Body of pancreas (tissue), 4 donors: Measurements from ENCODE around the gene UBE2B. TPM values are rescaled to one million over a fixed set of nuclear protein-coding genes. Genes with fewer than 3 reads are reported as not detected.
"Not testable (repeated sequence)": the region's sequence is repeated elsewhere in the genome, so short reads cannot be mapped to it uniquely, and the experiment has no call there.

Experiments used
- ATAC-seq: fragments of 150-250 bp; one replicate; pipeline ENCODE4 v1.9.1; 2016
- DNase-seq, 4 donors: peaks; one replicate each; pipeline ENCODE4 v3.0.0-alpha.2; 2019
- H3K27ac ChIP-seq, 4 donors: fragments of 200-600 bp; sonication (generic); 1 replicate in 3 of 4; 2 replicates in 1 of 4; pipeline versions ENCODE4 v1.5.1 to v1.6.1; 2016 to 2019; ENCODE audit warnings: mild to moderate bottlenecking in 1 of 4, mixed read lengths in 1 of 4, moderate library complexity in 1 of 4
- H3K27me3 ChIP-seq, 2 donors: fragments of 200-600 bp; sonication (generic); one replicate each; pipeline ENCODE4 v1.6.0; 2016; ENCODE audit warnings: mild to moderate bottlenecking in 1 of 2
- H3K36me3 ChIP-seq, 2 donors: fragments of 200-600 bp; sonication (generic); replicated peaks in 1 of 2; 2 replicates each; pipeline ENCODE4 v1.5.1; 2016; ENCODE audit warnings: low read depth in 2 of 2; ENCODE audit not compliant: insufficient read depth in 1 of 2
- H3K4me1 ChIP-seq: fragments of 200-600 bp; sonication (generic); one replicate; pipeline ENCODE4 v1.6.0; 2016
- H3K4me3 ChIP-seq, 2 donors: fragments of 200-600 bp; sonication (generic); 1 replicate in 1 of 2; 2 replicates in 1 of 2; pipeline ENCODE4 v1.5.1; 2016 to 2019
- H3K9me3 ChIP-seq, 3 donors: fragments of 200-600 bp; sonication (generic); 1 replicate in 2 of 3; 2 replicates in 1 of 3; pipeline ENCODE4 v1.5.1; 2016
- POLR2A ChIP-seq, 3 donors: fragments of 450-650 bp; IDR thresholded peaks; one replicate each; pipeline ENCODE4 v1.6.1; 2016; ENCODE audit warnings: antibody characterized with exemption in 3 of 3, mild to moderate bottlenecking in 2 of 3
- WGBS, 2 donors: methylation state at CpG; one replicate each; pipeline ENCODE4 v1.1.5; 2017; 5-methylcytosine and 5-hydroxymethylcytosine counted together
- intact Hi-C: fragments of 100-400 bp; cut with DNase I; formaldehyde crosslinking; loops from one replicate; pipeline ENCODE4 v1.15.1; 2023
- total RNA-seq, 2 donors: library from RNA; depleted of rRNA; stranded (reverse); fragments of >200 nt; gene quantifications; one replicate each; pipeline ENCODE4 v1.1.0, GENCODE V29; 2016
- TF ChIP-seq, protein P1 (sequence below), 7 experiments: fragments of 450-650 bp in 4 of 7; fragments of 200-600 bp in 3 of 7; sonication (generic) in 3 of 7; IDR thresholded peaks; one replicate each; pipeline ENCODE4 v1.5.1; 2016 to 2019; ENCODE audit warnings: antibody characterized with exemption in 7 of 7

The UBE2B gene
- total RNA-seq, 2 donors from 2014 or later = 31.6 to 36.1 TPM

GRCh38 chr5:134417707-134418106 lies 46.3 kb downstream of the UBE2B start:
- Histone ChIP-seq H3K27me3 (no peaks in the 10 kb centered on the region), H3K27ac (peak overlapping the region in 2 of 4 donors; percentile 14 to 84), H3K4me3 (no peak overlapping the region), H3K36me3 (no peaks in the 10 kb centered on the region), H3K9me3 (no peaks in the 10 kb centered on the region), H3K4me1 (peaks cover 53% of the 10 kb centered on the region)
- no peak for DNase-seq
- no peak for ATAC-seq
- intact Hi-C loops = loop anchor here (10.0 kb wide), 1 partner anchor 97 kb away; no protein-coding TSS in a partner anchor
- TF ChIP-seq, protein P1, sequence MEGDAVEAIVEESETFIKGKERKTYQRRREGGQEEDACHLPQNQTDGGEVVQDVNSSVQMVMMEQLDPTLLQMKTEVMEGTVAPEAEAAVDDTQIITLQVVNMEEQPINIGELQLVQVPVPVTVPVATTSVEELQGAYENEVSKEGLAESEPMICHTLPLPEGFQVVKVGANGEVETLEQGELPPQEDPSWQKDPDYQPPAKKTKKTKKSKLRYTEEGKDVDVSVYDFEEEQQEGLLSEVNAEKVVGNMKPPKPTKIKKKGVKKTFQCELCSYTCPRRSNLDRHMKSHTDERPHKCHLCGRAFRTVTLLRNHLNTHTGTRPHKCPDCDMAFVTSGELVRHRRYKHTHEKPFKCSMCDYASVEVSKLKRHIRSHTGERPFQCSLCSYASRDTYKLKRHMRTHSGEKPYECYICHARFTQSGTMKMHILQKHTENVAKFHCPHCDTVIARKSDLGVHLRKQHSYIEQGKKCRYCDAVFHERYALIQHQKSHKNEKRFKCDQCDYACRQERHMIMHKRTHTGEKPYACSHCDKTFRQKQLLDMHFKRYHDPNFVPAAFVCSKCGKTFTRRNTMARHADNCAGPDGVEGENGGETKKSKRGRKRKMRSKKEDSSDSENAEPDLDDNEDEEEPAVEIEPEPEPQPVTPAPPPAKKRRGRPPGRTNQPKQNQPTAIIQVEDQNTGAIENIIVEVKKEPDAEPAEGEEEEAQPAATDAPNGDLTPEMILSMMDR (IDR thresholded peaks at IDR 0.05) = no peak
- TF ChIP-seq POLR2A (IDR thresholded peaks at IDR 0.05) = no peak

GRCh38 chr5:134418958-134419357 lies 47.6 kb downstream of the UBE2B start:
- no peak overlapping the region for H3K4me3 ChIP-seq
- no peak for ATAC-seq
- WGBS, 2 donors = 97 to 98% methylated on average over 3 of the region's 3 CpGs
- TF ChIP-seq, protein P1 (IDR thresholded peaks at IDR 0.05) = no peak
- no peak for TF ChIP-seq POLR2A (IDR thresholded peaks at IDR 0.05)
- no peaks in the 10 kb centered on the region for H3K27me3 ChIP-seq
- DNase-seq = no peak
- intact Hi-C loops = loop anchor here (10.0 kb wide), 1 partner anchor 96 kb away; no protein-coding TSS in a partner anchor
- peaks cover 42% of the 10 kb centered on the region for H3K4me1 ChIP-seq
- H3K9me3 ChIP-seq = no peaks in the 10 kb centered on the region
- no peaks in the 10 kb centered on the region for H3K36me3 ChIP-seq
- no peak overlapping the region for H3K27ac ChIP-seq

DNA sequence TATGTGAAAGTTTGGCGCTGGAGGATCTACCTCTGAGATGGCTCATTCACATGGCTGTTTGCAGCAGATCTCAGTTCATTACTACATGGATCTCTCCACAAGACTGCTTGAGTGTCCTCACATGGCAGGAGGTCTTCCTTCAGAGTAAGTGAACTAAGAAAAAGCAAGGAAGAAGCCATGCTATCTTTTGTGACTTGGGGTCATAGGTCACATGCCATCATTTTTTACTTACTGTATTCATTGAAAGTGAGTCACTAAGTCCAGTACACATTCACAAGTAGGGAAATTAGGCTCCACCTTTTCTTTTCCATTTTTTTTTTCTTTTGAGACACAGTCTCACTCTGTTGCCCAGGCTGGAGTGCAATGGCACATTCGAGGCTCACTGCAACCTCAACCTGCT lies 49.0 kb downstream of the UBE2B start:
- intact Hi-C loops = no loop called here
- peaks cover 28% of the 10 kb centered on the region for H3K4me1 ChIP-seq

GRCh38 chr5:134421038-134421437 lies 49.7 kb downstream of the UBE2B start:
- ATAC-seq, H3K27me3 ChIP-seq, intact Hi-C loops, H3K27ac ChIP-seq, H3K36me3 ChIP-seq, H3K9me3 ChIP-seq, DNase-seq, H3K4me3 ChIP-seq: not testable (repeated sequence)
- 97% methylated on average over 4 of the region's 4 CpGs for WGBS, 2 donors
- H3K4me1 ChIP-seq = peaks cover 21% of the 10 kb centered on the region

More for the DNA sequence above, 49.0 kb downstream of the UBE2B start:
- DNase-seq (no peak), ATAC-seq (no peak)
- no peaks in the 10 kb centered on the region for H3K27me3 ChIP-seq
- H3K36me3 ChIP-seq = no peaks in the 10 kb centered on the region
- 85 to 87% methylated on average over 2 of the region's 2 CpGs for WGBS, 2 donors
- TF ChIP-seq POLR2A (IDR thresholded peaks at IDR 0.05) = no peak
- TF ChIP-seq, protein P1 (IDR thresholded peaks at IDR 0.05) = no peak
- H3K27ac ChIP-seq = no peak overlapping the region
- no peak overlapping the region for H3K4me3 ChIP-seq
- H3K9me3 ChIP-seq = no peaks in the 10 kb centered on the region

- DNase-seq = no peak
- TF ChIP-seq POLR2A (IDR thresholded peaks at IDR 0.05) = no peak
- ATAC-seq = no peak
- Histone ChIP-seq H3K9me3 (no peaks in the 10 kb centered on the region), H3K4me1 (peaks cover 4% of the 10 kb centered on the region), H3K27me3 (no peaks in the 10 kb centered on the region), H3K36me3 (no peaks in the 10 kb centered on the region), H3K4me3 (no peak overlapping the region), H3K27ac (no peak overlapping the region)
- intact Hi-C loops = no loop called here
- 82 to 92% methylated on average over 4 to 7 of the region's 7 CpGs for whole genome bisulfite sequencing, 2 donors
Measured at GRCh38 chr5:134422791-134423365, 51.5 kb downstream of the UBE2B start.

DNA sequence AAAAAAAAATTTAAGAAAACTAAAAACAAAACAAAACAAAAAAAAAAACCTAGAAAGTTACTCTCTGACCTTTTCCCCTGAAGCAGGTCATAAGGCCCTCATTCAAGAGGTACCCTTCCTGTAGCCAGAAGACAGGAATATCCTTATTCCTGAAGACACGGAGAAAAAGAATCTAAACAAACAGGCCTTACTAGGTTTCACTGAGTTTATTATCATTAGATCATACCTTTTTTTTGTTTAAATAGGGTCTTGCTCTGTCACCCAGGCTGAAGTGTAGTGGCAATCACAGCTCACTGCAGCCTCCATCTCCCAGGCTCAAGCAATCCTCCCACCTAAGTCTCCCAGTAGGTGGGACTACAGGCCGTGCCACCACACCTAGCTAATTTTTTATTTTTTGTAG lies 52.0 kb downstream of the UBE2B start:
- WGBS, 2 donors = 79 to 87% methylated on average over 2 of the region's 2 CpGs
- Histone ChIP-seq H3K27me3 (no peaks in the 10 kb centered on the region), H3K4me3 (no peak overlapping the region), H3K27ac (no peak overlapping the region), H3K9me3 (no peaks in the 10 kb centered on the region), H3K4me1 (no peaks in the 10 kb centered on the region), H3K36me3 (no peaks in the 10 kb centered on the region)
- ATAC-seq = no peak
- intact Hi-C loops = no loop called here
- TF ChIP-seq POLR2A (IDR thresholded peaks at IDR 0.05) = no peak
- TF ChIP-seq, protein P1 (IDR thresholded peaks at IDR 0.05) = no peak
- DNase-seq = no peak
